HEK293 (cell line): Measurements from ENCODE around the gene SRI.

ENCODE experiments used
- YY1 ChIP-seq: fragments of 450-650 bp; formaldehyde crosslinking; IDR thresholded peaks from 2 replicates; pipeline ENCODE4 v1.5.1; 2018; ENCODE audit warnings: missing biosample characterization, missing genetic modification characterization
- ZNF211 ChIP-seq: fragments of 450-650 bp; formaldehyde crosslinking; IDR thresholded peaks from 2 replicates; pipeline ENCODE4 v1.5.1; 2016; ENCODE audit warnings: low read depth, missing biosample characterization, missing genetic modification characterization
- ZNF548 ChIP-seq: fragments of 450-650 bp; formaldehyde crosslinking; IDR thresholded peaks from 2 replicates; pipeline ENCODE4 v1.5.1; 2016; ENCODE audit warnings: missing biosample characterization, missing genetic modification characterization
- ZNF639 ChIP-seq: fragments of 450-650 bp; formaldehyde crosslinking; IDR thresholded peaks from 2 replicates; pipeline ENCODE4 v1.5.1; 2016; ENCODE audit warnings: missing biosample characterization, missing genetic modification characterization
- ZNF707 ChIP-seq: fragments of 450-650 bp; formaldehyde crosslinking; IDR thresholded peaks from 2 replicates; pipeline ENCODE4 v1.5.1; 2016; ENCODE audit warnings: missing biosample characterization, missing genetic modification characterization
- ZNF785 ChIP-seq: fragments of 450-650 bp; formaldehyde crosslinking; IDR thresholded peaks from 2 replicates; pipeline ENCODE4 v1.5.1; 2016; ENCODE audit warnings: missing biosample characterization, missing genetic modification characterization

GRCh38 chr7:88217675-88218428 is 2.0 kb downstream of the SRI start:
- TF ChIP-seq ZNF639 (tag by site-specific recombination), result no peak
- no peak for TF ChIP-seq YY1
- TF ChIP-seq ZNF707, result no peak
- TF ChIP-seq ZNF548 (tag by site-specific recombination), result no peak
- no peak for TF ChIP-seq ZNF785 (tag by site-specific recombination)
- TF ChIP-seq ZNF211 (tag by site-specific recombination), result no peak
